HL-60/S4 treated with phorbol 12-myristate 13-acetate at 8.2 ng/mL for 4 days and 3 days (cell line): Measurements from ENCODE around the gene DKK2.

Source experiments
- in situ Hi-C: fragments of 300-500 bp; cut with MboI; formaldehyde crosslinking; loops from 2 replicates; pipeline ENCODE4 v1.15.0; 2022; ENCODE audit warnings: low sequenced_read_pairs

Gene DKK2

DNA sequence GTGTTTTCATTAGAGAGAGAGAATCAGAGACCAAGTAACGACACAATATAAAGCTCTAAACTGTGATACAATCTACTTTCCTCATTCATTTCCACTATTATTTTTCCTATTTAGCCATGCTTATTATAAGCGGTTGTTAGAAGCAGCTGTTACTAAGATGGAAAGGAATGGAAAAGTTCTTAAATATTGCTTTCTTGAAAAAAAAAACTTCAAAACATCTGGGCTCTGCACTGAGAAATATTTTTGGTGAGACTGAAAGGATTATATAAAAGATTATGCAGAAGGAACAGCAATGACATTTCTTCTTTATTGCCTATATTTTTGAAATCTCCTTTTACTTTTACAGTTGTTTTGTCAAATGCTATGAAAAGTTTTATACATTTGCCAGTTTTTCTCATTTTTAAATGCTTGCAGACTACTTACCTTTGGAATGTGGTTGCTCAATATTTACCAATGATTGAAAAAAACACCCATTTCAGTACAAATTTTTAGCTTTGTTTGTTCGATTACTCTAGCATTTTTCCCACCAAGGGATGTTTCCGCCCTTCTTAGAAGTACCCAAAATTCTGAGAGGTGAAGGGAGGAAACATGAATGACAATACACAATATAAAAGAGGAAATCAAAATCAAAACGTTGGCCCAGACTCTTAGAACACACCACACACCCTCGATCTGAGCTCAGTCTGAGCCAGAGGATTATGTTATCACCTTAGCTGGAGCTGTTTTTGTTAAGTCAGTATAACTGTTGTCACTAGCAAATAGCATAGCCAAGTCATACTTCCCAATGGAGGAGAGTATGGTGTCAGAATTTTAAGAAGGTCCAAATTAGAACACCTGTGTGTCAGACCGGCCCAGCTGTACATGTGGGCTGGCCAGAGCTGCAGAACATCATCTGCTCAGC lies 18.4 kb downstream of the DKK2 start:
- in situ Hi-C loops: no loop called here

DNA sequence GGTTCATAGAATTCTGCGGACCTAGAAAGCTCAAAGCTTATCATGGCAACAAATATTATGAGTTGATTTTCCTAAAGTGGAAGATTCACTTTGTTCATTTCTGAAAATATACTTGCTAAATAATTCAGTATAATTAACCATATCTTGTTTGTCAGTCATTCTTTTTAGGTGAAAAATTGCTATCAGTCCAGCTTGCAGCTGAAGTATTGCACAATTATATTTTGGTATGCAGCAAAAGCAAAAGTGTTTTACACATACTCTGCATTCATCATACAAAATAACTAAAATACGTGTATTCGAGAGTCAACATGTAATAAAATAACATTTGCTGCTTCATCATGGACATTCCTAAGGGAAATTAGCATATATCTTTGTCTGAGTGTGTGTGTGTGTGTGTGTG lies 24.8 kb downstream of the DKK2 start:
- in situ Hi-C loops: no loop called here

- in situ Hi-C loops: no loop called here
Observed at GRCh38 chr4:107009196-107009968, 26.7 kb downstream of the DKK2 start.

- in situ Hi-C loops: no loop called here
Observed at GRCh38 chr4:107008115-107008514, 28.0 kb downstream of the DKK2 start.

GRCh38 chr4:107006218-107006617 lies 29.9 kb downstream of the DKK2 start:
- in situ Hi-C loops: no loop called here

- in situ Hi-C loops: no loop called here
Observed at GRCh38 chr4:106996490-106996889, 39.6 kb downstream of the DKK2 start.

GRCh38 chr4:106993827-106994226 lies 42.3 kb downstream of the DKK2 start:
- in situ Hi-C loops: no loop called here

DNA sequence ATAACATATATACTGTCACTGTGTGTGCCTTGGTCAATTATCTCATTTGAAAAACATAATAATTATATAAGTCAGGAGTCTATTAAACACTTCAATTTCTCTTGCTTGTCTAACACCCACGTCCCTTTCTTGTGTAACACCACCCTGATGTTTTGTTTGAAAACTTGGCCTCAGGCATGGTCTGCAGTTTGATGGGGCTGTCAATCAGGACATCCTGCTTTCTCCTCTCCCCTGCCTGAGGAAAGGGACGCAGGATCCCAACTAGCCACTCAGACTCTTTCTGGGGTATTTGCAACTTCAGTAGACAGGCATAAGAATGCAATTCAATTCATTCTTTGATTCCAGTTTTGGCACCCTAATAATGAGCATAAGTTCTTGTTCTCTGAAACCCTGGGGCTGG lies 48.8 kb downstream of the DKK2 start:
- in situ Hi-C loops: no loop called here

GRCh38 chr4:106986486-106986885 lies 49.6 kb downstream of the DKK2 start:
- in situ Hi-C loops: no loop called here

DNA sequence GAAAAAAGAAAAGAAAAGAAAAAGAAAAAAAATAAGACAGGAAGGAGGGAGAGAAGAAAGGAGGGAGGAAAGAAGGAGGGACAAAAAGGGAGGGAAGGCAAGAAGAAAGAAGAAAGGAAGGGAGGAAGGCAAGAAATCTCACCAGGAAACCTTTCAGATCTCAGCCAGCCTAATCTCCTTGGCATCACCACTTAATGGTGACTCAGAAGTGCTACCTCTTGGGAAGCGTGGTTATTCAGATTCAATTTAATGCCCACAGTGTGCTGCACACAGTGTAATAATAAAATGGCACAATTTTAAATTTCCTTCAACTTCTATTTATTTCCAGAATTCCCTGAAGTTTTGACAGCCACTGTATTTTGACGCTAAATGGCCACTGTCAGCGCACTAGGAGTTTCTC lies 50.3 kb downstream of the DKK2 start:
- in situ Hi-C loops: no loop called here

GRCh38 chr4:106982711-106983211 lies 53.4 kb downstream of the DKK2 start:
- in situ Hi-C loops: no loop called here

- in situ Hi-C loops: no loop called here
Observed at GRCh38 chr4:106981431-106981830, 54.7 kb downstream of the DKK2 start.

DNA sequence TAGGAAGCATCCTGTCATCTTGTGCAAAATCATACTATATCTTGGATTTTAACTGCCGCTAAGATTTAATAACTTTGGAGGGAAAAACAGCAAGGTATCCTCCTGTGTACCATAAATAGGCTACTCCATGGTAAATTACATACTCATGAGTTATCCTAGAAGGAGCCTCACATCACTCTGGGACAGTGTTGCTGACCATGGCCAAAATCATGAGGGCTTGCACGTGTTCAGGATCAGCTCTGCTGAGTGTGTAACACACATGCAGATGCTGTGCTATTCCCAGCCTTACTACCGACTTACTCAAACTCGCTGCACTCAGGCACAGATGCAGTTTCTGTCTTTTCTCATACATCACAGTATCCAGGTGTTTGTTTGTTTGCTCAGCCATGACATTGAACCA lies 56.6 kb downstream of the DKK2 start:
- in situ Hi-C loops: no loop called here

DNA sequence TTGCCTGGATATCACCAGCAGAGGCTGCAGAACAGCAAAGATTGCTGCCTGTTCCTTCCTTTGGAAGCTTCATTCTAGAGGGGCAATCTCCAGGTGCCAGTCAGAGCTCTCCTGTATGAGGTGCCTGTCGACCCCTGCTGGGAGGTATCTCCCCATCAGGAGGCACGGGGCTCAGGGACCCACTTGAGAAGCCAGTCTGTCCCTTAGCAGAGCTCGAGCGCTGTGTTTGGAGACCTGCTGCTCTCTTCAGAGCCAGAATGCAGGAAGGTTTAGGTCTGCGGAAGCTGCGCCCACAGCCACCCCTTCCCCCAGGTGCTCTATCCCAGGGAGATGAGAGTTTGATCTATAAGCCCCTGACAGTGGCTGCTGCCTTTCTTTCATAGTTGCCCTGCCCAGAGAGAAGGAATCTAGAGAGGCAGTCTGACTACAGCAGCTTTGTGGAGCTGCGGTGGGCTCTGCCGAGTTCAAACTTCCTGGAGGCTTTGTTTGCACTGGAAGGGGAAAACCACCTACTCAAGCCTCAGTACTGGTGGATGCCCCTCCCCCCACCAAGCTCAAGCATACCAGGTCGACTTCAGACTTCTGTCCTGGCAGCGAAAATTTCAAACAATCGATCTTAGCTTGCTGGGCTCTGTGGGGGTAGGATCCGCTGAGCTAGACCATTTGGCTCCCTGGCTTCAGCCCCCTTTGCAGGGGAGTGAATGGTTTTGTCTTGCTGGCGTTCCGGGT lies 57.9 kb downstream of the DKK2 start:
- in situ Hi-C loops: no loop called here

GRCh38 chr4:106971636-106972035 lies 64.5 kb downstream of the DKK2 start:
- in situ Hi-C loops: no loop called here

- in situ Hi-C loops: no loop called here
Observed at GRCh38 chr4:106967892-106968291, 68.2 kb downstream of the DKK2 start.

DNA sequence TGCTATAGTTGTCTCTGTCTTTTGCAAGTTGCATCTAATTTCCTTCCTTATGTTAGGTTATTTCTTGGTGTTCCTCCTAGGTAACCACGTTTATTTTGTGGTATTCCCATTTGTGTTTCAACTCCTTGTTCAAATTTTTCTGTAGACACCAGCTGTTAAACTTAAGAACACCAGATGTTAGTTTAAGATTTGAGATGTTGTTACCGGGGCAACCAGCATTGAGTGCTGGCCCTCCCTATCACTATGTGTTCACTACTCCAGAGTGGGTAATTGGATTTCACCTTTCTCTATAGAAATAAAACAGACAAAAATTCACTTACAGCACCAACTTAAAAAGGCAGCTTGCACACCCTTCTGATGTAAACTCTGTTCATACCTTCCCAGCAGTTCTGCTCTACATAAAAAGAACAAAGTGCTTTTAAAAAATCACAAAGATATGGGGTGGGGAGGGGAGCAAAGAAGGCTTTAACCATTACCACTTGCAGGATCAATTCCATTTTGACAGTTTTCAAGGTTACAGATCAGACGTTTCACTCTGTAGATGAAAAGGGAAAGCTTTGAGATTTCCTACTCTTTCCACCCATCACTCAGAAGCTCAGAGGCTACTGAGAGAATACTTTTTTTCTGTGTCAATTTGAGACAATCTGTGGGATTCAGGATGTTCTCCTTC lies 82.9 kb downstream of the DKK2 start:
- in situ Hi-C loops: no loop called here

DNA sequence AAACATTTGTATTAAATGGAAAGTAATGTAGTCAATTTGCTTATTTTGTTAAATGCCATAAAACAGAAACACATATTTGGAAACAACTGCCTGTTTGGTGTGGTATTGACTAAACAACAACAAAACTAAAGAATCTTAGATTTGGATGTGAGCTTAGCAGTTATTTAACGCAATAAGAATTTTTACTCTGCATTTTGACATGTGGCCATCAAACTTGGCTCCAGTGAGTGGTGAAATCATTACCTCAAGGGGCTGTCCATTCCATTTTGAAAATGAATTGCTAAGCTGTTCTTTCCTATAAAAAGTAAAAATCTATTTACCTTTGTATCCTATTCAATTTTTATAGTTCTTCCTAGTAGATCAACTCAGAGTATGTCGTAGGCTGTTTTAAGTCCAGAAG lies 84.2 kb downstream of the DKK2 start:
- in situ Hi-C loops: no loop called here

- in situ Hi-C loops: no loop called here
Observed at GRCh38 chr4:106941841-106942240, 94.3 kb downstream of the DKK2 start.

DNA sequence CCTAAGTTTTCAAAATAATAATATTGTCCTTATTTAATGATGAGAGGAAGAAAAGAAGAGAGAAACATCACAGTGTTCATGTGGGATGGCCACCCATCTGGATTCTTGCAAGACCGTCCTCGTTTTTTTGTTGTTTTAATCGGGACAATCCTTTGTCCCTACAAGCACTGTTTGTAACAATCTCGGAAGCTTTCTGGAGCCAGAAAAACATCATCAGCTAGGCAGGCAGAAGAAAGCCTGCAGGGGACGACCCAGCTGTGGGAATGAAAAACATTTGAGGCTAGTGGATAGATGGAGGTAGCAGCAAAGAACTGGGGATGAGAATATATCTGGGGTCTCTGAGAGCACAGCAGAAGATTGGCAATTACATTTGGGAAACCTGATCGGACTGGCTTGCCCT lies 105.6 kb downstream of the DKK2 start:
- in situ Hi-C loops: no loop called here

GRCh38 chr4:106929248-106929647 lies 106.9 kb downstream of the DKK2 start:
- in situ Hi-C loops: no loop called here
